Fibroblast of lung (primary cell): ENCODE results near the gene SAE1. TPM values are rescaled to one million over a fixed set of nuclear protein-coding genes. Genes with fewer than 3 reads are reported as not detected.

ENCODE experiments used
- DNase-seq, 2 donors: peaks; one replicate each; pipeline versions ENCODE4 v3.0.0 to v3.0.0-alpha.2; 2010; ENCODE audit warnings: low read depth in 2 of 2
- H2AFZ ChIP-seq: 2 replicates; pipeline ENCODE4 v1.5.1; 2012; ENCODE audit warnings: low read length, control low read depth, inconsistent platforms
- H3K27ac ChIP-seq: 2 replicates; pipeline ENCODE4 v1.5.1; 2011; ENCODE audit warnings: low read length, control low read depth; ENCODE audit not compliant: insufficient read depth
- H3K27me3 ChIP-seq: 2 replicates; pipeline ENCODE4 v1.5.1; 2011; ENCODE audit warnings: mild to moderate bottlenecking, low read length; ENCODE audit not compliant: control insufficient read depth, insufficient read depth
- H3K36me3 ChIP-seq: 2 replicates; pipeline ENCODE4 v1.5.1; 2011; ENCODE audit warnings: low read length; ENCODE audit not compliant: control insufficient read depth, insufficient read depth
- H3K4me1 ChIP-seq: 2 replicates; pipeline ENCODE4 v1.5.1; 2011; ENCODE audit warnings: low read length; ENCODE audit not compliant: control insufficient read depth, insufficient read depth; ENCODE audit errors: extremely low read depth
- H3K4me2 ChIP-seq: 2 replicates; pipeline ENCODE4 v1.5.1; 2011; ENCODE audit warnings: low read length, control low read depth; ENCODE audit not compliant: insufficient read depth; ENCODE audit errors: extremely low read depth
- H3K4me3 ChIP-seq, 4 experiments: fragments of 200-600 bp in 1 of 4; sonication (generic) in 1 of 4; replicated peaks in 1 of 4; 2 replicates each; pipeline ENCODE4 v1.5.1; 2011 to 2016; ENCODE audit warnings: low read length in 4 of 4, low read depth in 3 of 4, mild to moderate bottlenecking in 3 of 4, control low read depth in 2 of 4, inconsistent platforms in 1 of 4, mixed read lengths in 1 of 4; ENCODE audit not compliant: insufficient read depth in 1 of 4; ENCODE audit errors: control extremely low read depth in 1 of 4
- H3K79me2 ChIP-seq: 2 replicates; pipeline ENCODE4 v1.5.1; 2012; ENCODE audit warnings: mild to moderate bottlenecking, low read length, inconsistent platforms; ENCODE audit not compliant: control insufficient read depth, insufficient read depth
- H3K9ac ChIP-seq: 2 replicates; pipeline ENCODE4 v1.5.1; 2011; ENCODE audit warnings: mild to moderate bottlenecking, low read length, control low read depth; ENCODE audit not compliant: insufficient read depth
- H3K9me3 ChIP-seq: 2 replicates; pipeline ENCODE4 v1.5.1; 2012; ENCODE audit warnings: low read depth, low read length; ENCODE audit not compliant: control insufficient read depth, insufficient read depth
- H4K20me1 ChIP-seq: 2 replicates; pipeline ENCODE4 v1.5.1; 2011; ENCODE audit warnings: low read length; ENCODE audit not compliant: control insufficient read depth, insufficient read depth; ENCODE audit errors: extremely low read depth
- EZH2 ChIP-seq: IDR thresholded peaks from 2 replicates; pipeline ENCODE4 v1.5.1; 2012; ENCODE audit warnings: low read length, control low read depth, mild to moderate bottlenecking; ENCODE audit errors: missing control alignments
- polyA plus RNA-seq, 2 donors: library from polyadenylated mRNA; depleted of rRNA in 1 of 2; stranded (reverse) in 1 of 2; unstranded in 1 of 2; fragments of >200 nt; gene quantifications; 2 replicates each; pipeline ENCODE4 v1.2.1, GENCODE V29; 2011 to 2012; ENCODE audit warnings: missing spikeins in 1 of 2
- total RNA-seq: library from RNA; depleted of rRNA; stranded (reverse); fragments of >200 nt; gene quantifications from 2 replicates; pipeline ENCODE4 v1.2.1, GENCODE V29; 2014
- TF ChIP-seq, protein P1 (sequence below), 2 donors: IDR thresholded peaks in 1 of 2; conservative IDR thresholded peaks in 1 of 2; 1 replicate in 1 of 2; 2 replicates in 1 of 2; pipeline ENCODE4 v1.5.1; 2011 to 2012; ENCODE audit warnings: low read length in 2 of 2, control low read depth in 1 of 2, inconsistent platforms in 1 of 2, low read depth in 1 of 2, mild to moderate bottlenecking in 1 of 2

SAE1 gene
- total and polyA plus RNA-seq, 2 donors (not counting 1 experiment from before 2014, with no cell fraction given): 97.9 to 152 TPM

- H3K27me3 ChIP-seq: no peaks in the 10 kb centered on the region
- no peak overlapping the region for H3K4me3 ChIP-seq
- H3K79me2 ChIP-seq: peaks cover 68% of the 10 kb centered on the region
- no peak overlapping the region for H3K9ac ChIP-seq
- H4K20me1 ChIP-seq: no peaks in the 10 kb centered on the region
- H2AFZ ChIP-seq: no peak overlapping the region
- H3K4me1 ChIP-seq: peaks cover 2% of the 10 kb centered on the region
- no peaks in the 10 kb centered on the region for H3K9me3 ChIP-seq
- no peak overlapping the region for H3K4me2 ChIP-seq
- H3K36me3 ChIP-seq: peaks cover 11% of the 10 kb centered on the region
- no peak for TF ChIP-seq EZH2
- TF ChIP-seq, protein P1, sequence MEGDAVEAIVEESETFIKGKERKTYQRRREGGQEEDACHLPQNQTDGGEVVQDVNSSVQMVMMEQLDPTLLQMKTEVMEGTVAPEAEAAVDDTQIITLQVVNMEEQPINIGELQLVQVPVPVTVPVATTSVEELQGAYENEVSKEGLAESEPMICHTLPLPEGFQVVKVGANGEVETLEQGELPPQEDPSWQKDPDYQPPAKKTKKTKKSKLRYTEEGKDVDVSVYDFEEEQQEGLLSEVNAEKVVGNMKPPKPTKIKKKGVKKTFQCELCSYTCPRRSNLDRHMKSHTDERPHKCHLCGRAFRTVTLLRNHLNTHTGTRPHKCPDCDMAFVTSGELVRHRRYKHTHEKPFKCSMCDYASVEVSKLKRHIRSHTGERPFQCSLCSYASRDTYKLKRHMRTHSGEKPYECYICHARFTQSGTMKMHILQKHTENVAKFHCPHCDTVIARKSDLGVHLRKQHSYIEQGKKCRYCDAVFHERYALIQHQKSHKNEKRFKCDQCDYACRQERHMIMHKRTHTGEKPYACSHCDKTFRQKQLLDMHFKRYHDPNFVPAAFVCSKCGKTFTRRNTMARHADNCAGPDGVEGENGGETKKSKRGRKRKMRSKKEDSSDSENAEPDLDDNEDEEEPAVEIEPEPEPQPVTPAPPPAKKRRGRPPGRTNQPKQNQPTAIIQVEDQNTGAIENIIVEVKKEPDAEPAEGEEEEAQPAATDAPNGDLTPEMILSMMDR (conservative IDR thresholded peaks at IDR 0.05 in 1 of 2, IDR thresholded peaks at IDR 0.05 in 1 of 2; ENCODE audit: low read depth in 1 of 2, low read length in 2 of 2): no peak
- DNase-seq: no peak
- H3K27ac ChIP-seq: no peak overlapping the region
Observed at GRCh38 chr19:47142779-47143178, 12.1 kb downstream of the SAE1 start.

DNA sequence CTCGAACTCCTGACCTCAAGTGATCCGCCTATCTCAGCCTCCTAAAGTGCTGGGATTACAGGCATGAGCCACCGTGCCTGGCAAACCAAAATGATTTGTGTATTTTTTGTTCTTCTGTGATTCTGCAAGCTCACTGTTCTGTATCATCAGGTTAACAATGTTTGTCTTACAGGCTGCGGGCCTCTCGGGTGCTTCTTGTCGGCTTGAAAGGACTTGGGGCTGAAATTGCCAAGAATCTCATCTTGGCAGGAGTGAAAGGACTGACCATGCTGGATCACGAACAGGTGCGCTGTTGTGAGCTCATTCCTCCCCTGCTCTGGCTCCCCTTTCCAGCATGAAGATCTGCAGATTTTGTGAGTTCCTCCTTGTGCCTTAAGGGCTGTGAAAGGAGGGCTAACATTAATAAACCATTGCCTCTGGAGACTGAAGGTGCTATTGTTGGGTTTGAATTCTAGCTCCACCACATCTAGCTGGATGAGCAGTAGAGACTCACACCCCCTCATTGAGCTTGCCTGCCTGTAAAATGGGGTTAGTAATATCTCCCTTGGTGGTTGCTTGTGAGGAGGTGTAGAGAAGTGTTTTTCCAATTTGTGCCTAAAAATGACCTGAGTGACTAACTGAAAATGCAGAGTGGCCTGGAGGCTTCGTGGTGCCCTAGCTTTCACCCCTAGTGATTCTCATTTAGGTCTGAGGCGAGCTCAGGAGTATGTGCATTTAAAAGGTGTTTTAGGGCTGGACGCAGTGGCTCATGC lies 12.9 kb downstream of the SAE1 start:
- Histone ChIP-seq H3K4me2 (no peak overlapping the region), H4K20me1 (no peaks in the 10 kb centered on the region), H3K9me3 (no peaks in the 10 kb centered on the region), H3K27me3 (no peaks in the 10 kb centered on the region), H3K36me3 (peaks cover 11% of the 10 kb centered on the region), H3K4me3 (no peak overlapping the region), H3K4me1 (peaks cover 2% of the 10 kb centered on the region), H3K9ac (no peak overlapping the region), H3K79me2 (peaks cover 66% of the 10 kb centered on the region), H2AFZ (no peak overlapping the region), H3K27ac (no peak overlapping the region)
- DNase-seq: no peak
- TF ChIP-seq, protein P1 (conservative IDR thresholded peaks at IDR 0.05 in 1 of 2, IDR thresholded peaks at IDR 0.05 in 1 of 2; ENCODE audit: low read depth in 1 of 2, low read length in 2 of 2): no peak
- no peak for TF ChIP-seq EZH2

DNA sequence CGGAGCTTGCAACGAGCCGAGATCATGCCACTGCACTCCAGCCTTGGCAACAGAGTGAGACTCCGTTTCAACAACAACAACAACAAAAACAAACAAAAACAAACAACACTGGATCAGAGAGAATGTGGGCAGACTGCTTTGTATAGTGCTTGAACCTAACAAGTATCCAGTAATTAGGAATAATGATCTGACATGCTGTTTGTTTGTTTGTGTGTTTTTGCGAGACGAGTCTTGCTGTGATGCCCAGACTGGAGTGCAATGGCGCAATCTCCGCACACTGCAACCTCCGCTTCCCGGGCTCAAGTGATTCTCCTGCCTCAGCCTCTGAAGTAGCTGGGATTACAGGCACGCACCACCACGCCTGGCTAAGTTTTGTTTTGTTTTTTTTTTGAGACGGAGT lies 14.0 kb downstream of the SAE1 start:
- no peak overlapping the region for H3K9ac ChIP-seq
- H4K20me1 ChIP-seq: no peaks in the 10 kb centered on the region
- H3K9me3 ChIP-seq: no peaks in the 10 kb centered on the region
- TF ChIP-seq EZH2: no peak
- TF ChIP-seq, protein P1 (conservative IDR thresholded peaks at IDR 0.05 in 1 of 2, IDR thresholded peaks at IDR 0.05 in 1 of 2; ENCODE audit: low read depth in 1 of 2, low read length in 2 of 2): no peak
- H3K4me2 ChIP-seq: no peak overlapping the region
- H3K36me3 ChIP-seq: peaks cover 11% of the 10 kb centered on the region
- H3K27ac ChIP-seq: no peak overlapping the region
- no peak overlapping the region for H2AFZ ChIP-seq
- no peak overlapping the region for H3K4me3 ChIP-seq
- peaks cover 2% of the 10 kb centered on the region for H3K4me1 ChIP-seq
- no peaks in the 10 kb centered on the region for H3K27me3 ChIP-seq
- peaks cover 57% of the 10 kb centered on the region for H3K79me2 ChIP-seq
- no peak for DNase-seq
